HG03575 (cell line): ENCODE results near the gene SLC8A1.

ENCODE experiments used
- ATAC-seq: cut with Tn5 transposase; IDR thresholded peaks from one replicate; pipeline ENCODE4 v1.9.1; 2021; ENCODE audit not compliant: unreplicated experiment, insufficient number of reproducible peaks, low FRiP score; ENCODE audit errors: extremely low read depth

SLC8A1 gene

DNA sequence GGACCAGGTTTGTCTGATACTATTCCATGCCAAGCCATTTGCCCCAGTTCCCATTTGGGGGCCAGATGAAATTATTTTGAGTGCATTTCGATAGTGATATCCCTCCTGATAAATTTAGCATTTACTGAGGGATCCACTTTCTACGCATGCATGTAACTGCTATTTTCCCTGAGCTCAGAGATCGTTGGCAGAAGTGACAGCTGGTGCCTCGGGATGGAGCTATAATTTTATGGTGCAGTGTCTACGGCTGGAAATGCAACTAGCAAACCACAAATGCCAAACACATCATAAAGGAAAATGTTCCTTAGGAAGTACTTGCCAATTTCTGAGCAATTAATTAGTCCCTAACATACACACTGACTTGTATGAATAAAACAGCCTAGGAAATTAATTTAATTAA, 254.8 kb downstream of the SLC8A1 start:
- ATAC-seq, result no peak

GRCh38 chr2:40193670-40194026, 258.2 kb downstream of the SLC8A1 start:
- no peak for ATAC-seq

GRCh38 chr2:40192864-40193669, 258.8 kb downstream of the SLC8A1 start:
- no peak for ATAC-seq

GRCh38 chr2:40190457-40190856, 261.4 kb downstream of the SLC8A1 start:
- no peak for ATAC-seq

DNA sequence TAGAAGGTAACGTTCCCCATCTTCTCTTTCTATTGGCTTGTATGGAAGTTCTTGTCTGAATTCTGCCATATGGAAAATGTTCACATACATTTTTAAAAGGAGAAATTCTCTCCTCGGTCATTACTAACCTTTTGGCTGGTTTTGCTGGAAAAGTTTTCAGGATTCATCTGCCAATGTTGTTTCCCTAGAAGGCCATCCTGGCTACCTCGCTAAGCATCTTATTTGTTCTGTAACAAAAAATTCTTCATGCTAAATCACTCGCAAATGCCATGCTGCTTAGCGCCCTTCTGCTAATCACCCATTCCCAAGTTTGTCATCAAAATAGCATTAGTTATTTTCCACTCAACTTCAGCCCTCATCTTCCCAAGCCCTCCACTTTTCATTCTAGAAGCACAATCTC, 262.0 kb downstream of the SLC8A1 start:
- no peak for ATAC-seq

DNA sequence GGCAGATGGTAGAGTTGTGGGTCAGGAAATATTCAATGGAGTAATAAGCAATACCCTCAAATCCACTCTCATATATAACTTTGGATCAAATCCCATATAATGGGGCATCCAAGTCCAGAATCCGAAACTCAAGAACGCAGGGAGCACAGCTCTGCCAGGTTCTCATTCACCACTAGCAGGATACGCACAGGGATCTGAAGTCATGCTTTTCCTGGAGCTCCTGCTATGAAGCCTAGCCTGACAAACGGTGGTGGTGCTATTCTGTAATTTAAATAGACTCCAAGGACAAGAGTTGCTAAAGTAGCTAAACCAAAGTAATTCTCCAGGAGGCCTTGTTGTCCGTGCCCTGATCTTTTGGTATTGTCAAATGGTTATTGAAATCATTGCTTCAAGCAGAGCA, 264.8 kb downstream of the SLC8A1 start:
- no peak for ATAC-seq

DNA sequence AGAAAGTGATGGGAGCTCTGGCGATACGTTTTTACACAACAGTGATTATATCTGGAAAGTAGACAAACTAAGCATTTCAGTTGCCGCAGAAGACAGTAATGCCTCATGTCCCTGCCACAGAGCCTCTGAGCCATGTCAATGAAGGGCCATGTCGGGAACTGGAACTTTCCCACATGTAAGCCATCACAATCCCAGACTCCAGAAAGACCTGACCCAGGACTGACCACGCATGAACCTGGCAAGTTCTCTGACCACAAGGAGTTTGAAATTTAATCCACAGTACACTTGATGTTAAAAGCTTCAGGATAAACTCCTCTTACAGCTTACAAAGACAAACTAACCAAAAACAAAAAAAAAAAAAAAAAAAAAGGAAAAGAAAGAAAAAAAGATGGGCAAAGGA, 267.3 kb downstream of the SLC8A1 start:
- no peak for ATAC-seq

DNA sequence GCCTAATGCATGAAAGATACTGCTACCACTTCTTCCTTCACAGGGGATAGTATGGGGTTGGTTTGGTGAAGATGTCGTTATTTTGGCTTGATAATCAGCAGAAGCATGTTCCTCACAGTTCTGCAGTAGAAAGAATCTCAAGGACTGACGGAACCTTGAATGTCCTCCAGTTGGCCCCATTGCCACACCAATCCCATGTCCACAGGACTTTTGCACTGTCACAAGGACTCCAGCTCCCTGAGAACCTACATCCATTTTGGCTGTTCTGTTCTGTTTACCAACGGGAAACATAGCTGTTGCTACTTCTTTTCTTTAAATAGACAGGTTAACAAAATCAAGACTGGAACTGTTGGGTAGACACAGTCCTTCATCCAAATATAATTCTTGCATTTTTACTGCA, 270.0 kb downstream of the SLC8A1 start:
- no peak for ATAC-seq

DNA sequence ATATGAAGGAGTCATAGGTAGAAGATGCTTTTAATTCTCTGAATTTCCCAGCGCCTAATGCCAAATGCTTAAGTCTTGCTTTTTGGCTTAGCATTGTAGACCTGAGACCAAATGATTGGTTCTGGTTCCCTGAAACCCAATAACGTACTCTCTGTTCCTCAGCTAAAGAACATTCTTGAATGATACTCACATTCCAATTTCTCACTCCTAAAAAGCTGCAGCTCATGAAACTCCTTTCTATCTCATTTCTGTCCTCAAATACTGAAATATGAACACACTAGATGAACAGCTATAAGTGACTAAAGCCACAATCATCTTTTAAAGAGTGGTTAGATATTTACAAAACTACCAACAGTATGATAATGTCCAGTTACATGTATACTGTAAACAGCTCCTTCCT, 272.1 kb downstream of the SLC8A1 start:
- no peak for ATAC-seq

GRCh38 chr2:40178971-40179370, 272.9 kb downstream of the SLC8A1 start:
- ATAC-seq, result peak; percentile 73

DNA sequence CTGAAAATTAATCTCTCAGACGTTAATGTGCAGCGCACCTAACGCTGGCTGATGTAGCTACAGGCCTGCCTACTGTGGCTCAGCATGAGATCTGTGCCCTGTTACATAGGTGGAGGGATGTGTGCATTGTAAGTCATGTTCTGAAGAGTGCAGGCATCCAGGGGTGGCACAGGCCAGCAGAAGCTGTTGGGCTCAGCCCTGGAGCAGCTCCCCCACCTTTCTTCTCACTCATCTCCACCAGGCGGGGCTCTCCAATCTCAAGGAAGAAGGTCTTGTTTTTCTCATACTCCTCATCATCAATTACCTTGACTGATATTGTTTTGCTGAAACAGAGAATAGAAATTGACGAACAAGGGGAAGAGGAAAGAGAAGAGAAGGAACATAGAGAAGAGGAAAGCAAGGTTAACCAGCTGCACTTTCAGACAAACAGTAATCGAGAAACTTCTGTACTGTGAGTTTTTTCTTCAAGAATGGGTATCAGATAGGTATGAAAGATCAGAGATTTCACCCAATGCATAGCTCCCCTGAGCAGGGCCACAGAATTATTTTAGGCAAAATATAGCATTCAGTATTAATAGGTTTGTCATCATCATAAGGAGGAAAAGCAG, 273.6 kb downstream of the SLC8A1 start:
- no peak for ATAC-seq

GRCh38 chr2:40177366-40177765, 274.5 kb downstream of the SLC8A1 start:
- ATAC-seq, result no peak

DNA sequence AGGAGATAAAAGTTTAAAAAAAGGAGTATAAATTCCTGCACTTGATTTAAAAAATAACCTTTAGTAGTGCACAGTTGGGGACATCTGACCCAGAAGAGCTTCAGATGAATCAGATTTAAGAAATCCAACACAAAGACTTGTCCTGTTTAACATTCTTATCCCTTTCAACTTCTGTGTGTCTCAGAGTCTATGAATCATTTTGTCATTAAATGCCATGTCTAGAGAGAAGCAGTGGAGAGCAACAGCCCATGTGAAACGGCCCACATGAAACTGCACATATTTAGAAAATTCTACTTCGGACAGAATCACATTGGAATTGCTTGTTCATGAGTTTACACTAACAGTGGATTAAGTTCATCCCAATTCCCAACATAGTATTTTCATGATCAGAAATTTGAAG, 278.6 kb downstream of the SLC8A1 start:
- no peak for ATAC-seq

DNA sequence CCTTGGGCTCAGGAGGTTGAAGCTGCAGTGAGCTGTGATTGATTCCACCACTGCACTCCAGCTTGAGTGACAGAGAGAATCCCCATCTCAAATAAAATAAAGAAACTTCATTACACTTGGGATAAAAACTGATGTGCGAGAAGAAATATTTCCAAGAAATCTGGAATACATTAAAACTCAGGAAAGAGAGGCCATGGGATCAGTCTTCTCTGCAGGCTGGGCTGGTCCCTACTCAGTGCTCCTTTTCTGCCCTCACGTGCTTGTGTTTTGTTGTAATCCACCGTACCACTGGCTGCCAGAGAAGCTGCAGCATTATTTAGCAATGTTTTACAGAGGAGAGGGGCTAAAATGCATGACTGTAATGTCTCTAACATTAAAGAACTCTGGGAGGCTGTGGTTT, 282.0 kb downstream of the SLC8A1 start:
- ATAC-seq, result no peak

DNA sequence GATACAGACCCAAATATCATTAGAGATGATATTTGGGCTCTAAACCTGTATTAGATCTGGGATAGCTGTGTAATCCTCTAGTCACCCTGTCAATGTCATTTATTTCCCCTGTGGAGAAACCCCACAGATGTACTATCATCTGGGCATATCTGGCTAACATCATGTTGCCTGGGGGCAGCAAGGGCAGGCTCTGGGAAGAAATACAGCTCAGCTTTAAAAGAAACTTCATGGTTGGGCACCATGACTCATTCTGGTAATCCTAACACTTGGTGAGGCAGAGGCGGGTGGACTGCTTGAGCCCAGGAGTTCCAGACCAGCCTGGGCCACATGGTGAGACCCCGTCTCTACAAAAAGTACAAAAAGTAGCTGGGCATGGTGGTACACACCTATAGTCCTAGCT, 282.5 kb downstream of the SLC8A1 start:
- no peak for ATAC-seq

GRCh38 chr2:40168546-40168945, 283.3 kb downstream of the SLC8A1 start:
- ATAC-seq, result no peak

GRCh38 chr2:40168032-40168431, 283.9 kb downstream of the SLC8A1 start:
- ATAC-seq, result no peak

DNA sequence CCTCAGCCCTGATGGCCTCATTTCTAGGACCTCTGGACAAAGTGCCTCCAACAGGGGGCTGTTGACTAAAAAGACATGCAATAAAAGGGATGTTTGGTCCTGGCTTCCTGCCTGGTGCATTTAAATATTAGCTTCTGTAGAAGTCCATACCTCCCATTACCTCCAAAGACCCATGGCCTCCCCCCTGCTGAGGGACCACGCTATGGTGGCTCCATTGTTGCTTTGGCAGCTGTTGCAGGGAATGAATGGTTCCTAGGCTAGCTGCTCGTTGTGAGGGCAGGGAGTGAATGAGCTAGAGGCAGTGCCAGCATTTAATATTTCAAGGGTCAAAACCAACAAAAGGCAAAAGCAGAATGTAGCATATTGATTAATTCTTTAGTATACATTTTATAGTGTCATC, 285.9 kb downstream of the SLC8A1 start:
- ATAC-seq, result no peak

- no peak for ATAC-seq
Measured at GRCh38 chr2:40165509-40165844, 286.4 kb downstream of the SLC8A1 start.

DNA sequence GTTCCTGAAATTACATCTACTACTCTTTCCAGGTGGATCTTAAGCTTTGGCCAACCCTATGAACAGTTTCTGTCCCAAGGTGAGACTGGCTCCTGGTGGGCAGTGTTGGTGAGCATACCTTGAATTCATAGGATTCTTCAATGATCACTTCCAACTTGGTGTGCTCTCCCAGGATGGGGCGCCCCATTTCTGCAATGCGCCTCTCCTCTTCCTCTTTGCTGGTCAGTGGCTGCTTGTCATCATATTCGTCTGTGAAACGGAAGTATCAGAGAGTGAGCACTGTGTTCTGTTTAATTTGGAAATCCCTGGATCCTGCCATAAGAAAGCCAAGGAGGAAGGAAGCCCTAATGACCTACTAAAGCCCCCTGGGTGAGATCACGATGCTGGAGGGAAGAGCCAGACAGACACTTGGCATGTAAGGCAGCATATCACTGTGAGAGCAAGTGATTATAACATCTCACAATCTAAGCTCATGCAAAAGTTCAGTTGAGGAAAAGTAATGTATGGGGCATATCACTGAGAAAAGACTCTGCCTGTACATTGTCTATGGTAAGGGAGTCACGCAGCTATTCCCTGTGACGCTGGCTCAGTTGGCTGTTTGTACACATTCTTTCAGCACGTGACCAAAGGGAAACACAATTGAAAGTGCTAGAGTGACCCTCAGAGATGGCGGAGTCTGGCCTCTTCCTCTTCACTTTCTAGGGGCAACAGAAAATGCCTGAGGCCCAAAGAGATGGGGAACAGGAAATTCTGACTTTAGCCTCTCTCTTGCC, 287.0 kb downstream of the SLC8A1 start:
- no peak for ATAC-seq
